HCT116 (cell line): ENCODE data around the gene LIN7A. TPM values are rescaled to one million over a fixed set of nuclear protein-coding genes. Genes with fewer than 3 reads are reported as not detected.

Experiments used
- ATAC-seq: fragments of 200-7000 bp; cut with Tn5 transposase; 2 replicates; pipeline ENCODE4 v1.9.1; 2020; ENCODE audit warnings: mild to moderate bottlenecking, moderate library complexity
- BruUV-seq: library from RNA; stranded (reverse); fragments of 400-500 nt; replicated peaks from 2 replicates; lab custom pipeline; 2021; lab: Mats Ljungman, UMichigan
- CTCF ChIA-PET: fragments of 300-600 bp; sonication (Branson Sonifier 250); formaldehyde crosslinking; loops from one replicate; lab custom pipeline; 2021; ENCODE audit warnings: antibody characterized with exemption; lab: Charles Lee
- POLR2A ChIA-PET: fragments of 300-600, 350-600 bp; sonication (Branson Sonifier 250); formaldehyde crosslinking; loops from one replicate; lab custom pipeline; 2021; ENCODE audit warnings: antibody characterized with exemption; lab: Charles Lee
- RAD21 ChIA-PET, 2 experiments: fragments of 300-600 bp; sonication (Branson Sonifier 250); formaldehyde crosslinking; loops; one replicate each; lab custom pipeline; 2023; ENCODE audit warnings: low total read pairs in 2 of 2; ENCODE audit not compliant: uncharacterized antibody in 2 of 2, unreplicated experiment in 2 of 2, low non-redundant PET in 1 of 2; lab: Charles Lee
- DNase-seq: peaks from one replicate; pipeline ENCODE4 v3.0.0-alpha.2; 2010; ENCODE audit warnings: low read depth, low spot score
- H2AFZ ChIP-seq: fragments of 200-600 bp; shearing (Covaris generic), sonication (generic); 2 replicates; pipeline ENCODE4 v1.6.1; 2017; ENCODE audit warnings: low read depth, mixed run types, mixed read lengths, antibody characterized with exemption, low read length; ENCODE audit not compliant: poor library complexity, severe bottlenecking
- H3K27ac ChIP-seq: 2 replicates; pipeline ENCODE4 v1.5.1; 2012; ENCODE audit warnings: low read depth, low read length
- H3K27me3 ChIP-seq: fragments of 200-600 bp; sonication (generic); 2 replicates; pipeline ENCODE4 v1.6.1; 2016; ENCODE audit warnings: mixed run types, low read length, mixed read lengths; ENCODE audit not compliant: insufficient read depth
- H3K36me3 ChIP-seq, 2 experiments: fragments of 200-500 bp in 1 of 2; fragments of 200-600 bp in 1 of 2; sonication (Bioruptor generic) in 1 of 2; sonication (generic) in 1 of 2; 2 replicates each; pipeline versions ENCODE4 v1.5.1 to v1.6.1; 2014 to 2016; ENCODE audit warnings: low read length in 2 of 2, inconsistent platforms in 1 of 2, mixed read lengths in 1 of 2, mixed run types in 1 of 2; ENCODE audit not compliant: insufficient read depth in 2 of 2, control insufficient read depth in 1 of 2
- H3K4me1 ChIP-seq, 2 experiments: fragments of 200-600 bp in 1 of 2; sonication (generic) in 1 of 2; 2 replicates each; pipeline versions ENCODE4 v1.5.1 to v1.6.1; 2012 to 2017; ENCODE audit warnings: low read length in 2 of 2, inconsistent platforms in 1 of 2, mild to moderate bottlenecking in 1 of 2, mixed read lengths in 1 of 2, mixed run types in 1 of 2, moderate library complexity in 1 of 2; ENCODE audit not compliant: insufficient read depth in 2 of 2, control insufficient read depth in 1 of 2
- H3K4me2 ChIP-seq: fragments of 200-600 bp; sonication (generic); 2 replicates; pipeline ENCODE4 v1.6.1; 2017; ENCODE audit warnings: mixed run types, low read length, mixed read lengths
- H3K4me3 ChIP-seq, 2 experiments: fragments of 200-600 bp in 1 of 2; sonication (generic) in 1 of 2; replicated peaks in 1 of 2; 2 replicates each; pipeline ENCODE4 v1.5.1; 2011 to 2016; ENCODE audit warnings: low read length in 2 of 2, control low read depth in 1 of 2, low read depth in 1 of 2, mild to moderate bottlenecking in 1 of 2, mixed read lengths in 1 of 2, mixed run types in 1 of 2
- H3K79me2 ChIP-seq: fragments of 200-600 bp; sonication (generic); 2 replicates; pipeline ENCODE4 v1.6.1; 2017; ENCODE audit warnings: mild to moderate bottlenecking, mixed run types, low read length, moderate library complexity, mixed read lengths; ENCODE audit not compliant: insufficient read depth
- H3K9ac ChIP-seq: fragments of 200-600 bp; sonication (generic); 2 replicates; pipeline ENCODE4 v1.6.1; 2016; ENCODE audit warnings: low read length, mixed read lengths
- H3K9me2 ChIP-seq: fragments of 200-600 bp; sonication (generic), shearing (Covaris generic); 2 replicates; pipeline ENCODE4 v1.6.1; 2017; ENCODE audit warnings: mixed run types, mild to moderate bottlenecking, moderate library complexity; ENCODE audit not compliant: insufficient read depth
- H3K9me3 ChIP-seq, 2 experiments: fragments of 200-500 bp in 1 of 2; fragments of 200-600 bp in 1 of 2; sonication (Bioruptor generic) in 1 of 2; sonication (generic) in 1 of 2; 2 replicates each; pipeline ENCODE4 v1.6.1; 2014 to 2017; ENCODE audit warnings: low read length in 2 of 2, mixed read lengths in 2 of 2, inconsistent platforms in 1 of 2, low read depth in 1 of 2, mild to moderate bottlenecking in 1 of 2, mixed run types in 1 of 2, moderate library complexity in 1 of 2; ENCODE audit not compliant: control insufficient read depth in 1 of 2, insufficient read depth in 1 of 2
- H4K20me1 ChIP-seq: fragments of 200-600 bp; sonication (generic), shearing (Covaris generic); 2 replicates; pipeline ENCODE4 v1.6.1; 2017; ENCODE audit warnings: mixed run types, mild to moderate bottlenecking, moderate library complexity; ENCODE audit not compliant: insufficient read depth
- ATF3 ChIP-seq: IDR thresholded peaks from 2 replicates; pipeline ENCODE4 v1.6.1; 2012
- CBX3 ChIP-seq: IDR thresholded peaks from 2 replicates; pipeline ENCODE4 v1.6.1; 2012; ENCODE audit warnings: low read depth
- CEBPB ChIP-seq: IDR thresholded peaks from 2 replicates; pipeline ENCODE4 v1.6.1; 2012; ENCODE audit warnings: low read depth
- EGR1 ChIP-seq: IDR thresholded peaks from 2 replicates; pipeline ENCODE4 v1.6.1; 2012; ENCODE audit warnings: low read depth
- EZH2phosphoT487 ChIP-seq: fragments of 200-600 bp; IDR thresholded peaks from 2 replicates; pipeline ENCODE4 v1.6.1; 2018; ENCODE audit warnings: antibody characterized with exemption, borderline replicate concordance
- JUND ChIP-seq: IDR thresholded peaks from 2 replicates; pipeline ENCODE4 v1.6.1; 2012
- POLR2A ChIP-seq: IDR thresholded peaks from 2 replicates; pipeline ENCODE4 v1.7.0; 2011; ENCODE audit warnings: borderline replicate concordance; ENCODE audit not compliant: insufficient read depth, insufficient read length; ENCODE audit errors: extremely low read depth
- POLR2AphosphoS5 ChIP-seq: IDR thresholded peaks from 2 replicates; pipeline ENCODE4 v1.6.1; 2011; ENCODE audit warnings: mild to moderate bottlenecking, low read depth, low read length, moderate library complexity
- REST ChIP-seq: IDR thresholded peaks from 2 replicates; pipeline ENCODE4 v1.6.1; 2012; ENCODE audit warnings: low read depth
- SRF ChIP-seq: IDR thresholded peaks from 2 replicates; pipeline ENCODE4 v1.6.1; 2012; ENCODE audit warnings: low read depth
- TCF7L2 ChIP-seq: IDR thresholded peaks from 2 replicates; pipeline ENCODE4 v1.7.0; 2011; ENCODE audit warnings: borderline replicate concordance, inconsistent platforms; ENCODE audit not compliant: insufficient read depth, insufficient read length; ENCODE audit errors: extremely low read depth
- ZBTB33 ChIP-seq: IDR thresholded peaks from 2 replicates; pipeline ENCODE4 v1.6.1; 2011; ENCODE audit warnings: mild to moderate bottlenecking, low read length, moderate library complexity; ENCODE audit not compliant: insufficient replicate concordance; ENCODE audit errors: extremely low read depth
- ZFX ChIP-seq: fragments of 450-650 bp; IDR thresholded peaks from 2 replicates; pipeline ENCODE4 v1.6.1; 2017
- intact Hi-C: fragments of 100-400 bp; cut with micrococcal nuclease; formaldehyde crosslinking; loops from 2 replicates; pipeline ENCODE4 v1.10.0; 2022
- total RNA-seq: library from RNA; stranded (reverse); gene quantifications from one replicate; pipeline ENCODE4 v1.2.1, GENCODE V29; 2021; ENCODE audit not compliant: unreplicated experiment

Gene LIN7A
- total RNA-seq, 1 experiment from 2014 or later = 1.5 TPM

GRCh38 chr12:80810874-80811273, 126.9 kb downstream of the LIN7A start:
- POLR2A ChIA-PET = no interaction called here

DNA sequence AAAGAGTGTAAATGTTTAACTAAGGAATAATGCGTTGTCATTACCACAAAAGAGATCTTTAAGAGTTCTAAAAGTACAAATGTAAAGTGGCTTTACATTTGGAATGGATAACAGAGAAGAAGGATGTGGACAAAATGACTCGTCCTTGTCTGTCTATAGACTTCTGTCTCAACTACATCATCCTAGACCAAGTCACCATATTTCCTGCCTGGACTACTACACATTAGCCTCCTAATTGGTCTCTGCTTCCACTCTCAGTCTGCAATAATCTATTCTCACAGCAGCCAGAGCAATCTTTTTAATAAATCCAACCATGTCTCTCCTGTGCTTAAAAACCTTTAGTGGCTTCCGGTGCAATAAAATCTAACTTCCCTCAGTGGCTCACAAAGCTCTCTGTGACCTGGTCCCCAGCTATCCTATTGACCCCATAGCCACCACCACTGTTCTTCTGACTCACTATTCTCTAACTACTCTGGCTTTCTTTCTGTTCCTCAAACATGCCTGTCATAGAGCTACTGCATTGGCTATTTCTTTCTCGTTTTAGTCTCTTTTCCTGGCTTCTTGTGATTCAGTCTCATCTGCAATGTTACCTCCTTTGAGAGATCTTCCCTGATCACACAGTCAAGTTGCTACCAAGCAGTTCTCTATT, 130.0 kb downstream of the LIN7A start:
- Histone ChIP-seq H3K4me2 (no peak overlapping the region), H3K27me3 (no peaks in the 10 kb centered on the region), H3K4me3 (no peak overlapping the region), H3K36me3 (no peaks in the 10 kb centered on the region; a peak in 1 of 4 replicates), H2AFZ (no peak overlapping the region), H3K4me1 (no peaks in the 10 kb centered on the region), H3K9me3 (no peaks in the 10 kb centered on the region), H3K9me2 (no peaks in the 10 kb centered on the region), H4K20me1 (no peaks in the 10 kb centered on the region), H3K9ac (no peak overlapping the region), H3K79me2 (no peaks in the 10 kb centered on the region), H3K27ac (no peak overlapping the region)
- intact Hi-C loops = no loop called here
- ChIA-PET RAD21 (no interaction called here), CTCF (no interaction called here), POLR2A (no interaction called here)
- DNase-seq (no peak), ATAC-seq (no peak)
- no TSS peak for BruUV-seq
- TF ChIP-seq POLR2A (no peak), REST (no peak), EGR1 (no peak), EZH2phosphoT487 (no peak), ATF3 (no peak), SRF (no peak), ZFX (no peak), TCF7L2 (no peak), POLR2AphosphoS5 (no peak), ZBTB33 (no peak)

More at GRCh38 chr12:80810874-80811273, 126.9 kb downstream of the LIN7A start:
- Histone ChIP-seq H3K9ac (no peak overlapping the region), H3K9me2 (no peaks in the 10 kb centered on the region), H3K9me3 (no peaks in the 10 kb centered on the region), H3K36me3 (no peaks in the 10 kb centered on the region; a peak in 1 of 4 replicates), H3K27ac (no peak overlapping the region), H3K4me1 (no peaks in the 10 kb centered on the region), H3K4me3 (no peak overlapping the region), H3K27me3 (no peaks in the 10 kb centered on the region), H3K79me2 (no peaks in the 10 kb centered on the region), H4K20me1 (no peaks in the 10 kb centered on the region), H2AFZ (no peak overlapping the region), H3K4me2 (no peak overlapping the region)
- ChIA-PET RAD21 (no interaction called here), CTCF (interaction anchor here (1.4 kb wide), 1 partner anchor 27 kb away, joined by 4 read pairs; no protein-coding TSS in a partner anchor)
- ATAC-seq = no peak
- TF ChIP-seq ATF3 (no peak), JUND (no peak), EZH2phosphoT487 (no peak), CEBPB (no peak), CBX3 (no peak)
- intact Hi-C loops = no loop called here
- DNase-seq = no peak
- no TSS peak for BruUV-seq
